Esophagus muscularis mucosa (tissue), 4 donors: Measurements from ENCODE around the gene ZNF836. TPM values are rescaled to one million over a fixed set of nuclear protein-coding genes. Genes with fewer than 3 reads are reported as not detected.

Source experiments
- DNase-seq: peaks from one replicate; pipeline ENCODE4 v3.0.0-alpha.2; 2017; ENCODE audit errors: extremely low spot score
- H3K27ac ChIP-seq, 4 donors: fragments of 200-600 bp; sonication (generic); replicated peaks in 1 of 4; 1 replicate in 3 of 4; 2 replicates in 1 of 4; pipeline ENCODE4 v1.5.1; 2016 to 2019; ENCODE audit warnings: mild to moderate bottlenecking in 1 of 4
- H3K27me3 ChIP-seq, 4 donors: fragments of 200-600 bp; sonication (generic); one replicate each; pipeline versions ENCODE4 v1.5.1 to v1.6.0; 2016 to 2019
- H3K36me3 ChIP-seq, 4 donors: fragments of 200-600 bp; sonication (generic); one replicate each; pipeline ENCODE4 v1.5.1; 2016 to 2019
- H3K4me1 ChIP-seq, 4 donors: fragments of 200-600 bp; sonication (generic); one replicate each; pipeline ENCODE4 v1.5.1; 2016 to 2019
- H3K4me3 ChIP-seq, 4 donors: fragments of 200-600 bp; sonication (generic); 1 replicate in 2 of 4; 2 replicates in 2 of 4; pipeline ENCODE4 v1.5.1; 2016 to 2019; ENCODE audit warnings: mild to moderate bottlenecking in 4 of 4, moderate library complexity in 1 of 4
- H3K9me3 ChIP-seq, 4 donors: fragments of 200-600 bp; sonication (generic); 1 replicate in 3 of 4; 2 replicates in 1 of 4; pipeline ENCODE4 v1.5.1; 2016 to 2019
- CTCF ChIP-seq, 3 experiments: fragments of 200-600 bp in 2 of 3; fragments of 450-650 bp in 1 of 3; sonication (generic) in 2 of 3; IDR thresholded peaks; one replicate each; pipeline ENCODE4 v1.5.1; 2017 to 2019; ENCODE audit warnings: antibody characterized with exemption in 3 of 3, mild to moderate bottlenecking in 2 of 3, moderate library complexity in 1 of 3
- EP300 ChIP-seq: sonication (generic); formaldehyde crosslinking; IDR thresholded peaks from one replicate; pipeline ENCODE4 v1.6.1; 2017; ENCODE audit warnings: antibody characterized with exemption
- POLR2A ChIP-seq: fragments of 450-650 bp; IDR thresholded peaks from one replicate; pipeline ENCODE4 v1.6.1; 2017; ENCODE audit warnings: antibody characterized with exemption, moderate library complexity, mild to moderate bottlenecking, low read depth
- POLR2AphosphoS5 ChIP-seq, 2 donors: sonication (generic); formaldehyde crosslinking; IDR thresholded peaks; one replicate each; pipeline ENCODE4 v1.6.1; 2017; ENCODE audit warnings: antibody characterized with exemption in 2 of 2
- WGBS: methylation state at CpG from one replicate; pipeline ENCODE4 v1.1.5; 2018; 5-methylcytosine and 5-hydroxymethylcytosine counted together
- intact Hi-C: fragments of 100-400 bp; cut with DNase I; formaldehyde crosslinking; loops from one replicate; pipeline ENCODE4 v1.15.1; 2023
- total RNA-seq, 4 donors: library from RNA; depleted of rRNA; stranded (reverse); fragments of >200 nt; gene quantifications; one replicate each; pipeline versions ENCODE4 v1.1.0 to v1.2.1, GENCODE V29; 2016

ZNF836 gene
- total RNA-seq = 10 to 100 TPM in 2 of 4 donors, 1 to 10 TPM in 2; 5.8 to 13.1 (median 9.1) TPM

DNA sequence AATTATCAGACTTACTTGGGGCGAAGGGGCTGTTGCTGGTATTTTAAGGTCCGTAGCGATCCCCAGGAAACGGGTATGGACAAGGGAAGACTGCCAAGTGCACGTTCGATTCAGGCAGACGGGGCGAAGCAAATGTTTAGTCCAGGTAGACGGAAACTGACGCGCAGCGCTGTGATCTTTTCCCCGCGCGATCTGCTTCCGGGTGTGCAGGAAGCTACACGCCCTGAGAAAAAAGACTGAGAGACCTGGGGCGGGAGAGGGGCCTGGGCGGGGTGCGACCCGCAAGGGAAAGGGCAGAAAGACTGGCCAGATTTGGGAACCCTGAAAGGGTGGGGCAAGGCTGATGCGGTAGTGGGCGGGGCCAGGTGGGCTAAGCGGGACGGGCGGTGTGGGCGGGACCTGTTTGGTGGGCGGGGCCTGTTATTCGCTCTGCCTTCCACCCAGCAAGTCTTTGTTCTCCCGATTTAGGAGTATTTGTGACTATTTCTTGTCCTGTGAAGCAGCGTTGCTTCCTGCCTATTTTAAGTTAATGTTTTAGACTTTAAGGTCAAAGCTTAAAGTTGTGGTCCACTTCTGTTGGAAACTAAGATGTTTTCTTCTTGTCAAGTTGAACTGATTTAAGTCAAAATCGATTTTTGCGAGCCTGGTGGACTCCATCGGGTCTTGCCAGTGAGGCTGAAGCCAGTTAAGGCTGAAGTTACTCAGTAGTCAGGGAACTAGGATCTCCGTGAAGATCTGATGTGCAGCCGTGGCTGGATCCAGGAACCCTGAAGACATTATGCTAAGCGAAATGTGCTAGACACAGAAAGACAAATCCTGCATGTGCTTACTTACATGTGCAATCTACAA is at the start of gene ZNF836:
Gene ZNF836 (minus strand): TSS at position 301 of the 849 bp plus-strand sequence. CDS start 3,549 bp downstream, outside the sequence.
- Histone ChIP-seq H3K27me3 (no peaks in the 10 kb centered on the region), H3K9me3 (no peaks in the 10 kb centered on the region), H3K27ac (peak within 1 kb of the TSS; percentile 88 to 90 (median 88)), H3K4me1 (peaks cover 11 to 23% (median 20%) of the 10 kb centered on the region in 4 donors), H3K36me3 (peaks cover 17 to 28% (median 21%) of the 10 kb centered on the region in 4 donors), H3K4me3 (peak within 1 kb of the TSS; percentile 63 to 87 (median 78))
- DNase-seq = peak; percentile 97
- WGBS = 5% methylated on average over 35 of the region's 37 CpGs
- TF ChIP-seq POLR2A = no peak
- peak; percentile 64 to 71 for TF ChIP-seq POLR2AphosphoS5 (IDR thresholded peaks at IDR 0.05)
- intact Hi-C loops = loop anchor here (5.0 kb wide), 1 partner anchor 34 kb away; the partner anchor contains the start of gene ZNF616

DNA sequence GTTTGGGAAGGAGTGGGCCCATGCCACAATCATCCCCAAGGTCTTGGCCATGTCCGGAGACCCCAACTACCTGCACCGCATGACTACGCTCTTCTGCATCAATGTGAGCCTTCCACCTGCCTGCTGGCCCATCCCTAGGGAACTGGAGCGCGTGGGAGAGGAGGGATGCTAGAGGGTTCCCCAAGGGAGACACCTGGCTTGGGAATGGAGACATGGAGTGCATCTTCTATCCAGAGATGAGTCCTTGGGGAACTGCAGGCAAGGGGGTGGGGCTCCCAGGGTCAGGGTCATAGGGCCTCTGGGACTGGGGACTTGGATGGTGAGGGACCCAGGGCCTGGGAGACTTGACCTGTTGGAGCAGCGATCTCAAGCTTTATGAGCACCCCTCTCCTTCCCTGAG is 49.6 kb upstream of the ZNF836 start:
- Histone ChIP-seq H3K36me3 (peaks cover 92 to 100% (median 100%) of the 10 kb centered on the region in 4 donors), H3K27me3 (no peaks in the 10 kb centered on the region), H3K4me3 (no peak overlapping the region), H3K9me3 (no peaks in the 10 kb centered on the region), H3K4me1 (no peaks in the 10 kb centered on the region), H3K27ac (no peak overlapping the region)
- TF ChIP-seq POLR2AphosphoS5 (IDR thresholded peaks at IDR 0.05) (no peak), CTCF (IDR thresholded peaks at IDR 0.05) (no peak), POLR2A (no peak), EP300 (no peak)
- no peak for DNase-seq
- intact Hi-C loops = no loop called here
- WGBS = 99% methylated on average over 6 of the region's 6 CpGs

DNA sequence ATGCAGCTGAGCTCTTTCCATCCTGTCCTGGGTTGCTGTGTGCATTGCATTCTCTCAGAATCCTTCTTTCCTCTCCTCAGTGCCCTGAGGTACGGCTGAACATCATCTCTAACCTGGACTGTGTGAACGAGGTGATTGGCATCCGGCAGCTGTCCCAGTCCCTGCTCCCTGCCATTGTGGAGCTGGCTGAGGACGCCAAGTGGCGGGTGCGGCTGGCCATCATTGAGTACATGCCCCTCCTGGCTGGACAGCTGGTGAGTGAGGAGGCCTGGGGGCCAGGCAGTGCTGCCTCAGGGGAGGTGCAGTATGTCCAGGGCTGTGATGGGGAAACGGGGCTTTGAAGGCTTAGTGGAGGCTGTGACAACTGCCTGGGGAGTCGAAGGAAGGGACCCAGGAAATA is 48.2 kb upstream of the ZNF836 start:
- DNase-seq = no peak
- H3K27me3 ChIP-seq = no peaks in the 10 kb centered on the region
- no peak overlapping the region for H3K27ac ChIP-seq
- TF ChIP-seq POLR2A (no peak), POLR2AphosphoS5 (IDR thresholded peaks at IDR 0.05) (no peak), CTCF (IDR thresholded peaks at IDR 0.05) (no peak), EP300 (no peak)
- H3K4me1 ChIP-seq = no peaks in the 10 kb centered on the region
- no peaks in the 10 kb centered on the region for H3K9me3 ChIP-seq
- WGBS = 92% methylated on average over 8 of the region's 8 CpGs
- intact Hi-C loops = no loop called here
- H3K4me3 ChIP-seq = no peak overlapping the region
- peaks cover 92 to 100% (median 100%) of the 10 kb centered on the region in 4 donors for H3K36me3 ChIP-seq

DNA sequence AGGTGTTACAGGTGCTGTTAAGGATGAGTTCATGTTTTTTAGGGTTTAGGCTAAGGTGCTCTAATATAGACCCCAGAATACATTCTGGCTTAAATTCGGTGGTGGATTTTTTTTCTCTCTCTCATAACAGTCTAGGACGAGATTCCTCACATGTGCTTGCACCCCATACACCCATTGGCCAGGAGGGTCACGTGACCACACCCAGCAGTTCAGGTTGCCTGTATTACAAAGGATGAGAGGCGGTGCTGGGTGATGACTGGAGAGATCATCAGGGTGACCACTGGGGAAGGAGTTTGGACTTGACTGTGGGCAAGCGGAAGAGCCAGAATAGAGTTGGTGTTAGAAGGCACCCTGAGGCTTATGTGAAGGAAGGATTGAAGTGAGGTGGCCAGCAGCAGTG is 46.2 kb upstream of the ZNF836 start:
- intact Hi-C loops = no loop called here
- TF ChIP-seq POLR2AphosphoS5 (IDR thresholded peaks at IDR 0.05) (no peak), EP300 (no peak), POLR2A (no peak), CTCF (IDR thresholded peaks at IDR 0.05) (no peak)
- peaks cover 100% of the 10 kb centered on the region in 4 donors for H3K36me3 ChIP-seq

GRCh38 chr19:52216401-52216800 is 45.0 kb upstream of the ZNF836 start:
- H3K36me3 ChIP-seq = peaks cover 100% of the 10 kb centered on the region in 4 donors
- H3K4me1 ChIP-seq = no peaks in the 10 kb centered on the region
- no peak overlapping the region for H3K4me3 ChIP-seq
- no peak for DNase-seq
- intact Hi-C loops = no loop called here
- WGBS = 100% methylated on average over 1 of the region's 3 CpGs
- H3K9me3 ChIP-seq = no peaks in the 10 kb centered on the region
- H3K27ac ChIP-seq = no peak overlapping the region
- H3K27me3 ChIP-seq = no peaks in the 10 kb centered on the region
- TF ChIP-seq EP300 = no peak
- TF ChIP-seq CTCF (IDR thresholded peaks at IDR 0.05) = no peak
- no peak for TF ChIP-seq POLR2A
- TF ChIP-seq POLR2AphosphoS5 (IDR thresholded peaks at IDR 0.05) = no peak

More for the DNA sequence above, 46.2 kb upstream of the ZNF836 start:
- no peaks in the 10 kb centered on the region for H3K27me3 ChIP-seq
- 75% methylated on average over 5 of the region's 5 CpGs for WGBS
- H3K27ac ChIP-seq = no peak overlapping the region
- no peaks in the 10 kb centered on the region for H3K9me3 ChIP-seq
- no peak overlapping the region for H3K4me3 ChIP-seq
- no peak for DNase-seq
- H3K4me1 ChIP-seq = no peaks in the 10 kb centered on the region
